DMS 273 treated with DMSO at 0.1 percent for 48 hours (cell line): Measurements from ENCODE around the gene ASGR1.
"Not testable (repeated sequence)": the region's sequence is repeated elsewhere in the genome, so short reads cannot be mapped to it uniquely, and the experiment has no call there.

Source experiments
- DNase-seq: peaks from one replicate; lab custom pipeline; 2025; lab: John Stamatoyannopoulos, UW

The ASGR1 gene

DNA sequence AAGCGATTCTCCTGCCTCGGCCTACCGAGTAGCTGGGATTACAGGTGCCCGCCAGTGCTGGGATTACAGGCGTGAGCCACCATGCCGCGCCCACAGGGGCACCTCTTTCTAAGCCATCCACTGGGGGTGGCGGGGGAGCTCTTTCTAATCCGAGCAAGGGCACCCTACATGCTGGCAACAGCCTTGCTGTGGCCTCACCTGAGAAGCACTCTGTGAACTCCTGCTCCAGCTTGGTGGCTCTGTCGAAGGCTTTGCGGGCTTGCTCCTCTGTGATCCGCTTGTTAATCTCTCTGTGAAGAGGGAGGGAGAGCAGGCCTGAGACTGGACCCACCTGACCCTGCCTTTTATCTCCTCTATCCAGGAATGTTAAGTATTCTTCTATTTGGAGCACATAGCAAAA is 11.9 kb upstream of the ASGR1 start:
- DNase-seq, result no peak

DNA sequence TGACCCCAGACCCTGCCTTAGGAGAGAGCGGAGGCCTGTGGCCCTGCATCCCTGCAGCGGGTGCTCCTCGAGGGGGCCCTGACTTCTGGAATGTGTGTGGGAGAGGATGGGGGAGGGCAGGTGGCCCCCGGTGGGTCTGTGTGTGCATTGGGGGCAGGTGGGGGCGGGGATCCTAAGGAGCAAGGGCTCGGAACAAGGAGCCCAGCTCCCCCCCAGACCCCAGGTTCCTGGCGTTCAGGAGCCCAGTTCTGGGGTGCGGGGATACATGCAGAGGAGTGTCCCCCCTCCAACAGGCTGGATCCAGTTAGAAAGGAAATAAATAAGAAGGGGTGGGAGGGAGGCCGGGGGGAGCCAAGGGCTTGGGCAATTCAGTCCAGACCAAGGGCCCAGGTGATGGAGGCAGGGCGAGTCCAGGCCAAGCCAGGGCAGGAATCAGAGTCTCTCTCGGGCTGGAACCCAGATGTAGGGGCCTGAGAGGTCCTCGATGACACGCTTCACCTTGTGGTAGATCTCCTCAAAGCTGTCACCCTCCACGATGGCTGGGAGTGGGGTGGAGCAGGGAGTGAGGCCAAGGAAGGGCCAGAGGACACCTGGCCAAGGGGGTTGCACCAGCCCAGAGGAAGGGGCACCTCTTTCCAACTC is 11.2 kb upstream of the ASGR1 start:
- DNase-seq, result no peak

DNA sequence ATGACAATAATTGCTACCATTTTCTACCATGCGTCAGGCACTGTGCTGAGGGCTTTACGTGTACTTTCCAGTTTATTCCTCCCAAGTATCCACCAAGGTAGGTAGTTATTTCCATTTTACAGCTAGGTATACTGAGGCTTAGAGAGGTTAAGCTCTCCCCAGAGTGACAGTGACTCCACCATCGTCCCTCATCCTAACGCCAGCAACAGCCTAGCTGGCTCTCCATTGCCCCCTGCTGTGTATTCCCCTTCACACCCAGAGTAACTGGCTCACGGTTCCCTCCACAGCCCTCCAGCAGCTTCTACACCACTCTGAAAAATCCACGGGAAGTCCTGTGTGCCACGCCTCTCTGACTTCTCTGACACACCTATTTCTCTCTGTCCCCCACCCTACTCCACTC is 7.1 kb upstream of the ASGR1 start:
- no peak for DNase-seq

GRCh38 chr17:7184647-7185046 is 5.5 kb upstream of the ASGR1 start:
- no peak for DNase-seq

DNA sequence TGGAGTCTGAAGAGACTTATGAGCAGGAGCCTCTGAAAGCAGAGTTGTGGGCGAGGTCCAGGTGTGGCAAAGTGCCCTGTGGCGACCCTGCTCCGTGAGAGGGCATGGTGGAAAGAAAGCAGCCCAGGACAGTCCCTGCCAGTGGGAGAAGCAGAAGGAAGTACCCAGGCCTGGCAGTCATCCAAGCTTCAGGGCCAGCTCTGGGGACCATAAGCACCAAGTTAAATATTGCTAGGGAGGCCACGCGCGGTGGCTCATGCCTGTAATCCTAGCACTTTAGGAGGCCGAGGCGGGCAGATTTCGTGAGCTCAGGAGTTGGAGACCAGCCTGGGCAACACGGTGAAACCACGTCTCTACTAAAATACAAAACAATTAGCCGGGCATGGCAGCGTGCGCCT is 4.9 kb upstream of the ASGR1 start:
- DNase-seq, result no peak

- no peak for DNase-seq
These were observed 4.4 kb upstream of the ASGR1 start for GRCh38 chr17:7183433-7184090.

GRCh38 chr17:7182101-7182500 is 2.9 kb upstream of the ASGR1 start:
- not testable (repeated sequence) for DNase-seq

GRCh38 chr17:7178973-7179316 is 225 bp downstream of the ASGR1 start:
- no peak for DNase-seq

GRCh38 chr17:7177954-7178477 is 1.2 kb downstream of the ASGR1 start:
- DNase-seq, result no peak

DNA sequence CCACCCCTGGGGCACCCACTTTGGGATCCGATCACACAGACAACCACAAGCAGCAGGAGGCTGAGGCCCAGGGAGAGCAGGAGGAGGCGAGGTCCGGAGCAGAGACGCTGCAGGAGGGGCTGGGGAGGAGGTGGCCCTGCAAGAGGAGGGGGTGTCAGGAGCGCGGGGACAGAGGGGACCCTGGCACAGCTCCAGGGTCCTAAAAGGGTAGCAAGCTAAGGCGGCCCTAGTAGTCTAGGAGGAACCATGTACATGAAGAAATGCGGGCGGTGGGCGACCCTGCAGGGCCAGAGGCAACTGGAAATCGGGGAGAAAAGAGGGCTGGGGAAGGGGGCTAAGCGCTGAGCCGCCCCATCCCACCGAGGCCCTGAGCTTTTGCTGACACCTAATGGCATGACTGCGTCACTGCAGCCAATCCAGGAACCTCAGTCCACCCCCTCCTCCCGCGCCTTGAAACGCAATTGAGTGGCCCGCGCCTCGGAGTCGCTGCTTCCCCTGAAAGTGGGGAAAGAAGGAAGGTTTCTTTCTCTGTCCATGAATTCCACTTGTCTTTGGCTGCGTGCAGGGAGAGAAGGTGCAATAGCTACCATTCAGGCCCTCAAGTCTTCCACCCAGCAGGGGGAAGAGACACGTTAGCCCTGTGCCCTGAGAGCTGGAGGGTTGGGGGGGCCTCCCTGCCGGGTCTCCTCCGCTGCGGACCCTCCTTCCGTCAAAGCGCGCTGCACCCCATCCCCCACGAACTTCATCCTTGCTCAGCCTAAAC is 1.8 kb downstream of the ASGR1 start:
- no peak for DNase-seq

DNA sequence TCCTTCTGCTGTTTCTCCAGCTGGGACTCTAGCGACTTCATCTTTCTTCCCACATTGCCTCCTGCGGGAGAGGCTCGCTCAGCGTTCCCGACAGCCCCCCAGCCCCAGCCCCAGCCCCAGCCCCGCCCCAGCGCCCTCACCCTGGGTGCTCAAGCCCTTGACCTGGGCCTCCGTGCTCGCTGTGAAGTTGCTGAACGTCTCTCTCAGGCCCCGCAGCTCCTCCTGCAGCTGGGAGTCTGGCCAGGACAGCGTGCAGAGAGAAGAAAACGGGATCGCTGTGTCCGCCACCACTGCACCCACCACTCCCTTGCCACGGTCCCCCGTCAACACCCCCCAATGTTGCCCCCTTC is 2.4 kb downstream of the ASGR1 start:
- no peak for DNase-seq

- no peak for DNase-seq
These were observed 2.9 kb downstream of the ASGR1 start for GRCh38 chr17:7176107-7176840.

GRCh38 chr17:7175330-7175733 is 3.8 kb downstream of the ASGR1 start:
- DNase-seq, result no peak

- no peak for DNase-seq
These were observed 4.4 kb downstream of the ASGR1 start for GRCh38 chr17:7174603-7175326.

DNA sequence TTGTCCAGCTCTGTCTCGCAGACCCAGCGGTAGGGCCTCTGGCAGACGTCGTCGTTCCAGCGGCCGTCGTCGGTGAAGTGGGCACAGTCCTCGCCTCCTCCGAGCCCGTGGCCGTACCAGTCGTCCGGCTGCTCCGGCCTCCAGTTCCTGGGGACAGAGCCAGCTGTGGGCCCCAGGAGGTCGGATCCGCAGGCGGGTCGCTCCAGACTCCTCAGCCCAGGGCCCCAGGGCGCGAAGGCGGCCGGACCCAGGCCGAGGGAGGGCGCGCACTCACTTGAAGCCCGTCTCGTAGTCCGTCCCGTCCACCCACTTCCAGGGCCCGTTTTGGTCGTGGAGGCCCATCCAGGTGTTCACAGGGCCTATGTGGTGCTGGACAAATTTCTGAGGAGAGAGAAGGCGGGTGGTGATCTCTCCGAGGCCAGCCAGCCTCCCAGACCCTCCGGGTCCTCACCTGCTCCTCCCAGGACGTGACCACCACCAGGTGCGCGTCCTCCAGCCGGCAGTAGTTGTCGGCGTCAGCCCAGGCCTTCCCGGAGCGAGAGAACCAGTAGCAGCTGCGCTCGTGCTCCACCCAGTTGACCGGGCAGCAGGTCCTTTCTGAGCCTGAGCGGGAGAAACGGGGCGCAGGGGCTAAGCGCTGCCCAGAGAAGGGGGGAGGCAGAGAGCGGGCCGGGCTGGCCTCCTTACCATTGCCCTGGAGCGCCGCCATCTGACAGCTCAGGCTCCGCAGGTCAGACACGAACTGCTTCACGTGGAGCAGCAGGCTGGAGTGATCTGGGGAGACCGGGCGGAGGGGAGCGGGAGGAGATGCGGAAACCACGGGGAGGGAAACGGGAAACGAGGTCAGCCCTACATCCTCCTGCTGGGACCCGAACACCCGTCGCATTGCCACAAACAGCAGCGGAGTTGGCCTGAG is 5.2 kb downstream of the ASGR1 start:
- no peak for DNase-seq

- DNase-seq, result not testable (repeated sequence)
These were observed 6.5 kb downstream of the ASGR1 start for GRCh38 chr17:7172522-7173191.

DNA sequence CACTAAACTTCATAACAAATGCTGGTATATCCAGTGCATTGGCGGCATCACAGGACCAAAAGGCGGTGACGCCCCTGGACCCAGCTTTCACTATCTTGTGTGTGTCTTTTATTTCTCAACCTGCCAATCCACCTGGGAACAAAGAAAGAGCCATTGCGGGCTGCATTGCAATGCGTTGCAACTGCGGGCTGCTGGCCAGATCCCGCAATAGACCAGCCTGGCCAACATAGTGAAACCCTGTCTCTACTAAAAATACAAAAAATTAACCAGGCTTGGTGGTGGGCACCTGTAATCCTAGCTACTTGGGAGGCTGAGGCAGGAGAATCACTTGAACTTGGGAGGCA is 9.6 kb downstream of the ASGR1 start:
- DNase-seq, result not testable (repeated sequence)

DNA sequence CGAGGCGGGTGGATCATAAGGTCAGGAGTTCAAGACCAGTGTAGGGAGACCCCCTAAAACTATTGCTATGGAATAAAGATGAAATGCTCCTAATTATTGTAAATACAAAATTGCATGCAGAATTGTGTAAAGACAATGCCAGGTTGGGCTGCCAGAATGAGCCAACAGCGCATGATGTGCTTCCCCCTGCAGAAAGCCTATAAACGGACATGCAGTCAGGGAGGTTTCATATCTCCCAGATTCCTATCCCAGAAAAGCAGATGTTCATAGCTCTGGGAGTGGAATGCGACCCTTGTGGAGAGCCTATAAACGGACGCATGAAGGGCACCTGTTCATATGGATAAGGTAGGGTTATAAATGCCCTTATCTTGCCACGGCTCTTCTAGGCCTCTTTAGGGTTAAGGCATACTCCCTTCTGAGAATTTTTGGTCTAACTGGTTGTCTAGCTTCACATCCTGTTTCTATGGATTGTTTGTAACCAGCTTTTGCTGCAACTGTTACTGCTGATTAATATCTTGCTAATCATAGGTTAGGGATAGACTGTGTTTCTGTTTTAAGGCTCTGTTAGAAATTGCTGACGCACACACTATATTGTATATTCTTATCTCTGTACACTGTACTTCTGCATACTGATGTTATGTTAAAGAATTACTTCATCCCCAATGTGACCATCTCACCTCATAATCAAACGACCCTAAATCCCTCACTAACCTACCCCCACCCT is 10.2 kb downstream of the ASGR1 start:
- DNase-seq, result not testable (repeated sequence)

DNA sequence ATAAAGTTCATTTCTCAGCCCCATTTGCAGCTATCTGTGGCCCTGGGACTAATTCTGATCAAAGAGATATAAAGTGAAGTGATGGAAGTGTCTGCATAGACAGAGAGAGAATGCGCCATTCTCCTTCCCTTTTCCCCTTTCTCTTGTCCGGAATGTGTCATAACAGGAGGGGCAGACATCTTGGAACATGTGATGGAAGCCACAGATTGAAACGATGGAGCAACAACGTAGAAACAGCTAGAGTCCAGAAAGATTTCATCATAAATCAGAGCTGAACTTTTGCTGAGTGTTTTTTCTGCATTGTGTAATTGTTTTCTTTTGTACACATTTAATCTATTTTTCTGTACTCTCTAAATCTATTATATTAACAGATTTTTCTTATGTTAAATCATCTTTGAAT is 11.3 kb downstream of the ASGR1 start:
- DNase-seq, result no peak

DNA sequence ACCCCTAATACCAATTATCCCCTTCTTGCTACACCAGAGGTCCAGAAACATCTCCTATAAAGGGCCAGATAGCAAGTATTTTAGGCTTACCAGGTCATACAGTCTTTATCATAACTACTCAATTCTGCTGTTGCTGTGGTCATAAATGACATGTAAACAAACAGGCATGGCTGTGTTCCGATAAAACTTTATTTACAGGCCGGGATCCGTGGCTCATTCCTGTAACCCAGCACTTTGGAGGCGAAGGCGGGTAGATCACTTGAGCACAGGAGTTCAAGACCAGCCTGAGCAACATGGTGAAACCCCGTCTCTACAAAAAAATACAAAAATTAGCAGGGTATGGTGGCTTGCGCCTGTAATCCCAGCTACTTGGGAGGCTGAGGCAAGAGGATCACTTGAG is 12.3 kb downstream of the ASGR1 start:
- DNase-seq, result no peak
